Measurements from ENCODE around the gene FARS2. TPM values are rescaled to one million over a fixed set of nuclear protein-coding genes. Genes with fewer than 3 reads are reported as not detected.

The FARS2 gene
- polyA plus RNA-seq, 10 donors, result 9.2 to 14.0 (median 11.9) TPM

DNA sequence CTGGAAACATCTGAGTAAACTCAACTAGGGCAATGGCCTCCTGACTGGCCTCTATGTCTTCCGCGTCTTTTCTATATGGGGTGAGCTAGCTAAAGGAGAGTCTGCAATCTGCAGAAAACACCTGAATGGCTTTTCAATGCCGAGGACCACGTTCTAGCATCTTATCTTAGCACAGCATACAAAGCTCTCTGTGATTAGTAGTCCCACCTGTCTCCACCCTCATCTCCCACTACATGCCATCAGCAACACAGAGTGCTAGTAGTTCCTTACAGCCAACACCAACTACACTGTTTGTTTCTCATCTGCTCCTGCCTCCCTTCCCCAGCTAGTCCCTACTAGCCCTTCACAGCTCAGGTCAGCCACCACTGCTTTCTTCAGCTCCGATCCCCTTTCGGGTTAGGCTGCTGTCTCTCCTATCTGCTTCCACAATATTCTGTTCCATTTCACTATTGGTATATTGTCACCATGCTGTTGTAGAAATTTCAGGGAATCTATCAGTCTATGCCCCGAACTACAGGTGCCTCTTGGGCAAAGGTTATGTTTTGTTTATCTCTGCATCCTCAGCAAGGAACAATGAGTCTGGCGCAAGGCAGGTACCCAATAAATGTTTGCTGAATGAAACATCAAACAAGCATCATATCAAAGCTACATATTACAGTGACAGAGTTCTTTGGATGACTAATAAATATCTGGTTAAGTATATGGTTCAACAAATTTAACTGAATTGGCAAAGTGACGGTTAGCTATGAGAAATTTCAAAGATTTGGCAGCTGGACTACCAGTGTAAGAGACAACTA lies 12.8 kb upstream of the FARS2 start:
- no peak for DNase-seq

DNA sequence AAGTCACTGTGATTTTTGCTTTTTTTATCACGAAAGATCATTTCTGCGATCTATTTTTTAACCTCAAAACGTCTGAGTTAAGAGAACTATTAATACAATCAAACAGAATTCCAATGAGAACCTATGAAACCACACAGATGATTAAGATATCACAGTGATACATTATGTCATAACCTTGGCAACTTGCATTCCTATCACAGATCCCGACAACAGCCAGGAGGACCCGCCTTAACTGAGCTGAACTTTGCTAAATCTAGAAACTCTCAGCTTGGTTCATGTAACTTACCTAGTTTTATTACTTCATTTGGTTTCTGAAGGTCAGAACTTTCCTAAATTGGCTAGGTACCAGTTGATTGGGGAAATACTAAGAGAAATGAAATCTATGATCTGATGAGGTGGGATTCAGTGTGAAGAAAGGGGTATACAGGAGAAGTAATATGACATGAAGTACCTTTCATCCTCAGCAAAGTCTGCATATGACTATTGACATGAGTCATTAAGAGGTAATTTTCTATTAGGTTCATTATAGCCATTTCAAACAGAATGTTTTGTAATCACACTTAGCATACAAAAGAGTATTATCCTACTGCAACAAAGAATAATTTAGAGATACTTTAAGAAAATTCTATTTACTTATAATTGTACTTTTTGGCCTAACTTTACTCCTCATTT lies 11.7 kb upstream of the FARS2 start:
- DNase-seq, result no peak

DNA sequence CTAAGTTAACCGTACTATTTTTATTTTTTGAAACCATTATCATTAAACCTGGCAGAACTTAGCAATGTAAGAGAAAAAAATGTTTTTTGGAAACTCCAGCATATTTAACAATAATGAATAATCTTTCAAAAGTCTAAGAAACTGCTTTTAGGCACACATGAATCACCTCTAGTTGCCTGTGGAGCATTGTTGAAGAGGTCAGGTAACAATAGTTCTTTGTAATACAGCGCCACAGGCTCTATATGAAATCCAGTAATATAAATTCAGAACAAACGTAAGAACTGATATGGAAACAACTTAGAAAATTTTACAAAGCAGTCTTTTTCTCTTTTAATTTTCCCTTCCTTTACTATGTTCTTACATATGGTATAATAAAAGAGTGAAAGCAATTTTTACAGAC lies 10.9 kb upstream of the FARS2 start:
- no peak for DNase-seq

DNA sequence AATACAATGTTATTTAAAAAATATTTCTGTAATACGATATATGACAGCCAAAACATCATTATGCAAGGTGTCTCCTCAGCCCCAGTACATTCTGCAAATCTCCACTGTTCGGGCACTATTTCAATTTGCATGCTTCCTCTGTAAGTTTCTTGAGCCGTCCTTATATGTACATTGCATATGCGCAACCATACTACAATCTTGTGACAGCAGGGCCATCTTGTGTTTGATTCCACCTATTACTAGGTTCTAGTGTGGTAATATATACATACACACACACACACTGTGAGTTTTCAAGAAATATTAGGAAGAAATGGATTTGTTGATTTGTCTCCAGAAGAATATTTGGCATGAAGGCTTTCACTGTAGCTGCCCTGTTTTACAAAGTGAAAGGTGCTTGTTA lies 10.4 kb upstream of the FARS2 start:
- DNase-seq, result peak; percentile 5 to 55 (median 16)

DNA sequence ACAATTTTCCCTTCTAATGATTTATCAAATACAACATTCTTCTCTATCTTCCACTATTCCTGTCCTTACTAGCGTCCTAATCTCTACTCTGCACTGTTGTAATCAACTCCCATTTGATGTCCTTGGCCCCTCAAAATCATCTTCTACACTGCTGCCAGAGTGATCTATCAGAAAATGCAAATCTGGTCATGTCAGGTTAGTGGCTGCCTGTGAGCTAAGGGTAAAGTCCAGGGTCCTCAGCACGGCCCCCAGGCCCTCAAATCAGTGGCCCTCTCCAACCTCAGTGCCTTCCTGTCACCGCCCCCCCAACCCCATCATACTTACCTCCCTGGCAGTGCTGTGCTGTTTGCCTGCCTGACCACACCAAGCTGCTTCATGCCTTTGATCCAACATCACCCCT lies 4.4 kb upstream of the FARS2 start:
- DNase-seq, result no peak

DNA sequence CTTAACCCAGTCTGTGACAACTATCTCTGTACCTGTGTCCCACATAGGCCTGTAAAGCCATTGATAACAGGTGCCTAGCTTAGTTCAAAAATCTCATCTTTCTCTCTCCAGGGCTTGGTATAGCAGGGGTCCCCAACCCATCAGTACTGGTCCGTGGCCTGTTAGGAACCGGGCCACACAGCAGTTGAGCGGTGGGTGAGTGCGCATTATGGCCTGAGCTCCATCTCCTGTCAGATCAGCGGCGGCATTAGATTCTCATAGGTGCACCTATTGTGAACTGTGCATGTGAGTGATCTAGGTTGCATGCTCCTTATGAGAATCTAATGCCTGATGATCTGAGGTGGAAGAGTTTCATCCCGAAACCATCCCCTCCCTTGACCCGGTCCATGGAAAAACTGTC lies 3.9 kb upstream of the FARS2 start:
- DNase-seq, result no peak

DNA sequence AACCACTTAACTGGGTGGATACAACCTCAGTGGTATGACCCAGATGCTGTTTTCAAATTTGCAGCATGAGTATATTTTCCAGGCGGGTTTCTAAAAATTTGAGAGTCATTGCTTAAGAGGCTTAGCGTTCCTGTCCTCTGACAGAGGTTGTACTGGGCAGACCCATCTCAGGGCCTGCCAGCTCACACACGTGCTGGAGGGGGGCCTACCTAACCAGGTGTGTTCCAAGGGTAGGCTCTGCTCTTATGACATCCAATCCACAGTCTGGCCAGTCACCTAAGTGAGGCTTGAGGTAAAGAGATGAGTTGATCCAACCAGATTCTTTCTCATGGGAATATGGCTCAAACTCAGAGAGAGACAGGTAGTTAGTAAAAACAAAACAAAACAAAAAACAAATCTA lies 1.9 kb upstream of the FARS2 start:
- no peak for DNase-seq

DNA sequence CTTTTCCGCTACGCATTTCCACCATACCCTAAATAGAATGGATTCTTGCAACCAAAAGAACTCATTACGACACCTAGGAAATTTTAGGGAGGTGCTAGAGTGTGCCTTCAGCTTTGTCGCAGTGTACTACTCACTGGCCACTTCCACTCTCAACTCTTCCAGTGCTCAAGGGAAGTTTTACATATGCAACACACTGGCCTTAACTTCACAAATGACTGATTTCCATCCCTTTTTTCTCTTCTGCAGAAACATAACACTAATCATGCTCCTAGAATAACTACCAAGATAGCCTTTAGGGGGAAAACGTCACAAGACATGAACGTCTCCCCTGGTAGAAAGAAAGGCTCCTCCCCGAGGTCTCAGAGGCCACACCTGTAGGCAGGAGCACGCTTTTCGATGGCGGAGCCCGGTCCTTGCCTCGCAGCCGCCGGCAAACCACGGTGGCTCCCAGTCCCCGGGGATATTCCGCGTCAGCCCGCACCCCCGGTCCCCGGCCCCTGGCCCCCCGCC lies 1.1 kb upstream of the FARS2 start:
- peak; percentile 23 to 68 (median 26) for DNase-seq

DNA sequence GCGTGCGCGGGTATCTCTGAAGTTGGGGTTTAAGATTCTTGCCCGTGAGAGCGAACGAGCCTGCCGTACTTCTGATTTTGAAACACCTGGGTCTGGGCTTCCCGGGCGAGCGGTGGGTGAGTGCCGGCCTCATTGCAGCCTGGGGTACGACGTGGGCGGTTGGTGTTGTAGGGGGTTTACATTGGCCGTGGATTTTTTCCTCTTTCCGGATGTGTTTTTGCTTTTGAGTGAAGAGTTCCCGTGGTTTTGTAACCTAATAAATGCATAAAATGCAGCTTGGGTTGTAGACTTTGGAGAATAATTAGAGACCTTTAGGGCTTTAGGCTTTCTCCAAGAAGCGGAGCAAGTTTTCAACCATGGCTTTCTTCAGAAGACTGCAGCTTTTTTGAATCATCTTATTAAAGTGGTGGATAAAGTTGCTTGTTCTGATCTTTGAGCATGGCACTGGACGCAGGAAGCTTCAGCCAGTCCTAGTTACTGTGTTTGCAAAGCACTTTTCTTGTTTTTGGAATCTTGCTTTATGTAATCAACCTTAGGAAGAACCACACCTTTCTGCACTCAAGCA lies 314 bp downstream of the FARS2 start:
- no peak for DNase-seq

DNA sequence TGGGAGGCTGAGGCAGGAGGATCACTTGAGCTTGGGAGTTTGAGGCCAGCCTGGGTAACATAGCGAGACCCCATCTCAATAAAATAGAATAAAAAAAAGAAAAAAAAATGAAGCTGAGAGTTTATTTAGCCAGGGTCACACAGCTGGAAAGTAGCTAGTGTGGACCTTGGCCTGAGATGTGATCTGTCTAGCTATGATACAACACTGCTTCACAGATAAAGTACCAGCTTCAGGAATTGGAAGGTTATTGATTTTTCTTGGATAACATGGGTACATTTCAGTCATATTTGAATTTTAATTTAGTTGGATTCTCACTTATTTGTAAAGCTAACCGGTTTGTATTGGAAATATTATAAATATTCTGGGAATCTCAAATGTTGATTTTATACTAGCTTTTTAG lies 5.1 kb downstream of the FARS2 start:
- no peak for DNase-seq

DNA sequence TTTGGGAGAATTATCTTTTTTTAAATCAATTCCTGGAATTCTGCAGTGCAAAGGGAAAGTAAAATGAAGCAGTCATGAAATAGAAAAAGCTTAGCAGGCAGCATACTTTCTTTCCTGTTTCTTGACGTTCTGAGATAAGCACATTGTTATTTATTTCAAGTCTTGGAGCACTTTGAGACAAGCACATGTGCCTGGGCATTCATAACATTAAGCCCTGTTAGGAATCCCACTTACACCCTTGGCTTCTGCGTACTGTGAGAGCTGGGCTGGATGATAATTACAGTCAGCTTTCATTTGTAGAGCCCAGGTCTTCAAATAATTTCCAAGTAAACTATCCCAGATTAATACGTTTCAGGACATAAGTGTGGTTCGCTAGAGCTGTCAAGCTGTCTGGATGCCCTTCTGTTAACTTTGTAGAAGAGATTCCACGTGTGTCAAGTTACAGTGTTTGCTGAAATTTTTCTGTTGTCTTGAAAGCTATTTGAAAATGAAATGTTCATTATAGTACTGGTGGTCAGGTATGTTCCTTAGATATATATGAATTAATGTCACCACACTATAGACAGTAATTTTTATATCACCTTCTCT lies 8.9 kb downstream of the FARS2 start:
- DNase-seq, result no peak

DNA sequence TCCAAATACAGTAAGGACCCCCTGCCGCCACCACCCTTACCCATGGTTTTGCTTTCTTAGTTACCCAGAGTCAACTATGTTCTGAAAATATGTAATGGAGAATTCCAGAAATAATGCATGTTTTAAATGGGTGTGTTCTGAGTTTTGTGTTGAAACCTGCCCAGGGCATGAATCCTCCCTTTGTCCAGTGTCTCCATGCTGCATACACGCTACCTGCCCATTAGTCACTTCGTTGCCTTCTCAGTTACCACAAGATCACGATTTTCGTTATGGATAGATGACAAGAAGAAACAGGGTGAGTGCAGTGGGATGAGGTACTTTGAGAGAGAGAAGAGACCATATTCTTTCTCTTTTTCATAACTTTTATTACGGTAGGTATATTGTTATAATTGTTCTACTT lies 10.6 kb downstream of the FARS2 start:
- no peak for DNase-seq

DNA sequence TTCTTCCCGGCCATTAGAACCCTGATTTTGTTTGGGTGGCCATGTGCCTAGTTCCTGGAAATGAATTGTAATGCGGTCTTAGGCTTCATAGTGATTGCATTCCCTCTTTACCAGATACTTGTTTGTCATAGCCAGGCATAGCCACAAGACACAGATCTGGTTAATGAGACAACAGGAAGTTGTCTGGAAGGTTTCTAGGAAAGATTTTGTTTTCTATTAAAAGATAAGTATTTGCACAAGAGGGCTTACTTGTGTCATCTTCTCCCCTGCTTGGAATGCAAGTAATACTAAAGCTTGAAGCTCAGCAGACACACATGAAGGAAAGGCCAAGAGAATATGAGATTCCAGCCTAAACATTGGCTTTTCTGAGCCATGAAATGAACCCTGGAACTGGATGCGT lies 12.9 kb downstream of the FARS2 start:
- no peak for DNase-seq

DNA sequence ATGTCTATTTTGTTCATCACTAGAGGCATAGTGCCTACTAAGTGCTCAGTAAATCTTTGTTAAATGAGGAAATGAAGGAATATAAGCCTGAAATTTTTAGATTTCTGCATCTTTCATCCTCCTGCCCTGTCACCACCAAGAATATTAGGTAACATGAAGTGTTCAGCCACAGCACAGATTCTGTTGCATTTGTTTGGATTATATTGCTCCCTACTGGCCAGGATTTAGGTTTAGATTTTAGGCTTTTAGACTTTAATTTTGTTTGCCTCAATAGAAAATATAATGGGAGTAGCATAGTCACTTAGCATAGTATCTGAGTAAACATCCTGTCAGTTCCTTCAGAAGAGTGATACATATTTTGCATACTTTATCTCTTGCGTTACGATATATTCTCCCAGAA lies 14.2 kb downstream of the FARS2 start:
- no peak for DNase-seq

DNA sequence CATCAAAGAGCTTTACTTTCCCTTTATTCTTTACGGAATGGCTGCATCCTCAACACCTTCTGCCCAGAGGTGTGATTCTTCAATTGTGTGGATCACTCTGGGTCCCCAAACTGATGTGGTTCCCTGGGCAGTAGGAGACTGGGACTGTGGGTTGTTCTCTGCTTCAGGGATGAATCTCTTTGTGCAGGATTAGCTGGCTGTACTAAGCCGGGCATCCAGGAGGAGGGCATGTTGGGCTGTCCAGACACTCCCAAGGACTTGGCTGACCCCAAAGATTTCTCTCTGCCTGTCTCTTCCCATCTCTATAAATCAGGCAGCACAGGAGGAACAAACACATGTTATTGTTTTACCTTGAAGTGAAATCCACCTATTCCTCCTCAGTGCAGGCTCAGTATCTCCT lies 15.3 kb downstream of the FARS2 start:
- DNase-seq, result no peak

DNA sequence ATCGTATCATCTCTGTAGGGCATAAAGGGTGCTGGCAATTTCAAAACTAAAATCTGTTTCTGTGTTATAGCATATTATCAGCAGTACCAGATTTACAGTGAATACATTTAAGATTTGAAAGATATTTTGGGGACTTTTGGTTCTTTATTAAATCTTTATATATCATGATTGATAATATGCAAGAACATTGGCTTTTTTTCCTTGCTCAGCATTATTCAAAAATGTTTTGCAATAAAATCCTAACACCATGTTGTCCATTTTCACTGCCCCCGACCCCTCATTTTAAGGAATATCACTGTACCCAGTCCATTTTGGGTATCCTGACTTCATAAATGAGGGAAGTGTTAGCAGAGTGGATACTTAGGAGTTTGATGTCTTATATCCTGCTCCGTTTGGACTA lies 16.3 kb downstream of the FARS2 start:
- no peak for DNase-seq

DNA sequence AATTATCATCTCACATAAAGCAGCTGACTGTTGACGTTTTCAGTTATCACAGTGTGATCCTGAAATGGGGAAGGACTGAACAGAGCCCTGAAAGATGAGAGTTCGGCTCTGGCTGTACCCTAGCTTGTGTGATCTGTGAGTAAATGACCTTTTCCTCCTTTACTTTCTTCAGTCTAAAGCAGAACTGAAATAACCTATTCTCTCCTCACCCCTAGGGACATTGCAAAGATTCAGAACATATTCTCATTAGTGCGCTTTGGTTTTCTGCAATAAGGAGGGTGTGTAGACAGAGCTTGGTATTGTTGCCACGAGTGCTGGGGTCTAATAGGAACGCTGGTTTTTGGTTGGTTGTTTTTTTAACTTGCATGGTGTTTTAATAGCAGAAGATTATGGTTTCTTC lies 16.7 kb downstream of the FARS2 start:
- no peak for DNase-seq

DNA sequence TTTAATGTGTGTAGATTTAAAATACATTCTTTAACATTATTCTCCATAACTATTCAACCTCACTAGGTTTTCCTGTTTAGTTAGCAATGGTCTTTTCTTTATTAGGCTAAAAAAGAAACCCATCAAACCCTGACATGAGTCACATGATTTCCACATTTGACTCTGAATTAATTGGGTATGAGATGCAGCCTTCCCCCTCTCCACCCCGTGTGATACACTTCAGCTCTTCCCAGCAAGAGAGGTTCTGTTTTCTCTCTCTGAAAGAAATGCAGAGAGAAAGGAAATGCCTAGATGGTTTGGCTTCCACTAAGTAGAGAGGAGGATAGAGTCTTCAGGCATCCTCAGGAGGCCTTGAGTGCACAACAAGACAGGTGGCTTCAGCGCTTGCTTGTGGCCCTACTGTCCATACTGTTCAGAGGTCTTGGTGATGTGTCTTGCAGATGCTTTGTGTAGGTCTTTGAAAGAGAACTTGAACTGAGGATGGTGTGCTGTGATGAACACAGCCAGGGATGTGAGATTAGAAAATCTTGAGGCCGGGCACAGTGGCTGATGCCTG lies 17.3 kb downstream of the FARS2 start:
- no peak for DNase-seq

DNA sequence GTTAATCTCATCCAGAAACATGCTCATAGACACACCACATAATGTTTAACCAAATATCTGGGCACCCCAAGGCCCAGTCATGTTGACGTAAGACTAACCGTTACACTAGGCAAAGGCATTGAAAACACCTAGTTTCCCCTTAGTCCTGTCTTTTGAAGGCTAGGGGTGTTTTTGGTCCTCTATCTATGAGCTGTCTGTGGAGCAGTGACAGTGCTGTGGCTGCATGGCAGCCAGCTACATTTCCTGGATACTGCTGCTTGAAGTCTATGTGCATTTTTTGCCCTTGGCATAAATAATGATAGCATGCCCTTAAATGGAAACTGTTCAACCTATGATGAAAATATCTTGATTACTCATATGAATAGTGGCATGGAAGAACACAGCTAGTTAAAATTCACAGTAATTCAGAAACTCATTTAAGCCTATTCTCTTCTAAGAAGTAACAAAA lies 18.6 kb downstream of the FARS2 start:
- DNase-seq, result no peak

DNA sequence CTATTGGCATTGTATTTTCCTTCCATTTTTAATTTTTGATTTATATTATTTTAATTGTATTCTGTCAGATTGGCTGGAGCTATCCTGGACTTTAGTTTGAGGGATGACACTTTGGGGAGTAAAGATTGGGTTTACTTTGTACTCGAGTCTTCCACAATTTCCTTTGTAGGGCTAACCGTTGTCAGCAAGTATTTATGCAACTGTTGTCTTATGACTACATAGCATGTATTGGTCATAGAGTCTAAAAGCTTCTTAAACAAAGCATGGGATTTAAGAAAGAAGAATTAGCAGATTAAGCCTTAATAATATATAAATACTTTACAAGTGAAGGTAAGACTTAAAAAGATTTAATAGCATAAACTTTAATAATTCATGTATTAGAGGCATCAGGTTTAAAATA lies 19.6 kb downstream of the FARS2 start:
- no peak for DNase-seq

DNA sequence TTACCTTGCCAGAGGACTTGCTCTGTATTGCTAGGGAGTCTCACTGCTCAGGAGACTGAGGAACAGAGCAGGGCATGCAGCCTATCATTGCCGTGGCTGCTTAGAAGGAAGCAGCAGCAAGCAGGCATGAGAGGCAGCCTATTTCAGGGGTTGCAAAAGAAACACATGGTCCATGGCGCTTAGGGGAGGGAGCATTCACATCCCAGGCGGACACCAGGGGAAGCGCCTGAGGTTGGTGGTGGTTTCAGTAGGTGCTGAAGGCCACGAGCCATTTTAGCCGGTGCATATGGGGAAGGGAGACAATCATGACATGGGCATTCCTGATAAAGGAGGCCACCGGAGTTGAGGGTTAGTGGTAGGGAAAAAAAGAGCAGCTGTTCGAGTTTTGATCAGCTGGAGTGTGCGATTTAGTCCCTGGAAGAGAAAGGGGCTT lies 20.9 kb downstream of the FARS2 start:
- DNase-seq, result no peak

DNA sequence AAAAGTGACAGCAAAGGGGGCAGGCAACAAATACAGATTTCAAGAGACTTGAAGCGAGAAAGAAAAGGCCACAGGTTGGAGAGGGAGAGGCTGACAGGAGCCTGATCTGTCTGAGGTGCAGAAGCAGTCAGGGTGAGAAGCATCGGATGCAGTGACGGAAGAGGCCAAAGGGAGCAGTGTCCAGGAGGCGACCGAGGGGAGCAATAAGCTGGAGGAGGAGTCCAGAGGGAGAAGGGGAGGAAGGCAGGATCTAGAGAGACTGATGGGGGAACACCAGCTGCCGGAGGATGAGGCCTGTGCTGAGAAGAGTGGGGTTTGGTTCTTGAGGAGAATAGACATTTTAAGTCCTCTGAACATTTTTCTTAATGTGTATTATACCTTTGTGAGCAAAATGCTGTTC lies 23.8 kb downstream of the FARS2 start:
- no peak for DNase-seq

Measured in muscle of back (tissue), 11 donors.